Stimulated activated CD4-positive, alpha-beta T cell treated with anti-CD3 and anti-CD28 coated beads, Interleukin-2, amount 100 ng/mL, for 4 hours (primary cell): ENCODE measurements around the gene C4A.
"Not testable (repeated sequence)": the region's sequence is repeated elsewhere in the genome, so short reads cannot be mapped to it uniquely, and the experiment has no call there.

Experiments
- DNase-seq: peaks from one replicate; pipeline ENCODE4 v3.0.0-alpha.2; 2020; ENCODE audit warnings: low read depth

The C4A gene

DNA sequence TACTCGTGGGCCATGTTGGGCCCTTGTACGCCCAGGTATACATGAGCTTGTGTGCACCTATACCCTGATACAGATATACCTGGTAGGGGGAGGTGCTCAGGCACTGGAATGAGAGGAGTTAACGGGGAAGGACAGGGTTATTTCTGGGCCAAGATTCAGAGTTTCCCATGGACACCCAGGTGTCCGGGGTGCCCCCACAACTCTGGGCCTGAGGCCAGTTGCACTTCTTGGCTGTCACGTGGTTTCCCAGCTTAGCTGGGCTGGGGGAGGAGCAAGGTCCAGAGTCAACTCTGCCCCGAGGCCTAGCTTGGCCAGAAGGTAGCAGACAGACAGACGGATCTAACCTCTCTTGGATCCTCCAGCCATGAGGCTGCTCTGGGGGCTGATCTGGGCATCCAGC is at the start of gene C4A:
Gene C4A, plus strand, starts transcription at position 314 of the 400 bp plus-strand sequence. Its CDS starts 51 bp downstream, at position 365.
- DNase-seq = not testable (repeated sequence)

DNA sequence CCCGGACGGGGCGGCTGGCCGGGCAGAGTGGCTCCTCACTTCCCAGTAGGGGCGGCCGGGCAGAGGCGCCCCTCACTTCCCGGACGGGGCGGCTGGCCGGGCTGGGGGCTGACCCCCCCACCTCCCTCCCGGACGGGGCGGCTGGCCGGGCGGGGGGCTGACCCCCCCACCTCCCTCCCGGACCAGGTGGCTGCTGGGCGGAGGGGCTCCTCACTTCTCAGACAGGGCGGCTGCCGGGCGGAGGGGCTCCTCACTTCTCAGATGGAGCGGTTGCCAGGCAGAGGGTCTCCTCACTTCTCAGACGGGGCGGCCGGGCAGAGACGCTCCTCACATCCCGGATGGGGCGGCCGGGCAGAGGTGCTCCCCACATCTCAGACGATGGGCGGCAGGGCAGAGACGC is 49.7 kb upstream of the C4A start:
- DNase-seq = not testable (repeated sequence)

DNA sequence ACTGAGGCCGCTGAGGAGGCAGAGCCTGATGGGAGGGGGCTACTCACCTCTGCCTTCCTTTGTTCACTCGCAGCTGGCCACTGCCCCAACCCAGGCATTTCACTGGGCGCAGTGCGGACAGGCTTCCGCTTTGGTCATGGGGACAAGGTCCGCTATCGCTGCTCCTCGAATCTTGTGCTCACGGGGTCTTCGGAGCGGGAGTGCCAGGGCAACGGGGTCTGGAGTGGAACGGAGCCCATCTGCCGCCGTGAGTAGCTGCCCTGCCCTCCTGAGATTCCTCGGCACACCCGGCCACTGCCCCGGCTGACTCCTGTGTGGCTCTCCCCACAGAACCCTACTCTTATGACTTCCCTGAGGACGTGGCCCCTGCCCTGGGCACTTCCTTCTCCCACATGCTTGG is 48.3 kb upstream of the C4A start:
- DNase-seq = no peak

DNA sequence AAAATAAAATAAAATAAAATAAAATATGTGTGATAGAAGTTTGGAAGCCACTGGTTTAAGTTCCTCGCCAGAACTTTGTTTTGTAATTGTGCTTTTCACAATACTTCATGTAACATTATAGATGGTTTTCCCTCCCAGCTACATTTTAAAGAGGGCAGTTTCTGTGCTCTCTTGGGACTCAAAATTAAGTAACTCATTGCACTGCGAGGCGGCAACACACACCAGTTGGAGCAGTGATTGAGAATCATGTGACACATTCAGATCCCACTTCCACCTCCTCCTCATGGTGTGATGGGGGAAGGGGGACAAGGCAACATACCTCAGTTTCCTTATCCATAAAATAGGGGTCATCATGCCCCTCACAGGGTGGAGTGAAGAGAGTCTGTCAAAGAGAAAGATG is 46.8 kb upstream of the C4A start:
- no peak for DNase-seq

DNA sequence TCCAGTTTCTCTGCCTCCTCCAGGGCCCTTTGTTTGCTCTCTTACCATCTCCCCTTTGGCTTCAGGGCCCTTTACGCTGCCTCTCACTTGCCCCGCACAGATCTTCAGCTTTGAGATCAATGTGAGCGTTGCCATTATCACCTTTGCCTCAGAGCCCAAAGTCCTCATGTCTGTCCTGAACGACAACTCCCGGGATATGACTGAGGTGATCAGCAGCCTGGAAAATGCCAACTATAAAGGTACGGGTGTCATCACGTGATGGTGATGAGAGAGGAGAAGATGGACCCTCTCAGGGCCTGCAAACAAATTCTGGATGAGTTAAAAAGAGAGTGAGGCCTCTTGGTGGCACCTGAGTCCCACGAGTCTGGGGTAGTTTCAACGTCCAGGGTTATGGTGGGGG is 46.0 kb upstream of the C4A start:
- DNase-seq = no peak

DNA sequence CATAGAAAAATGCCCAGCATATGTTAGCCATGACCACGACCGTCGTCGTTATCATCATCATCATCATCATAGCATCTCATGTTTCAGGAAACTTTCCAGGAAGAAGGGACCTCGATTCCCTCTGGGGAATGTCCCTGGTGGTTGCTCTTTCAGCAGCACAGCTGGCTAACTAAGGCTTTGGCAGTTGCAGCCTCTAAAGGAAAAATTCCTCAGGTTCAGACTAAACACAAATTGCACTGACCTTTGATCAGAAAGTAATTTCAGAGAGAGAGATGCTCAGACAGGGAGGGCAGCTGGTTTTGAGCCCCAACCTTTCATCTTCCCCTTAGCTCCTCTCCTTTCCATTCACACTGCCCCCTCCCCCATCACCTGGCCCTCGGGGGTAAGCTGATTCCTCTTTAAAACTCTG is 41.6 kb upstream of the C4A start:
- no peak for DNase-seq

DNA sequence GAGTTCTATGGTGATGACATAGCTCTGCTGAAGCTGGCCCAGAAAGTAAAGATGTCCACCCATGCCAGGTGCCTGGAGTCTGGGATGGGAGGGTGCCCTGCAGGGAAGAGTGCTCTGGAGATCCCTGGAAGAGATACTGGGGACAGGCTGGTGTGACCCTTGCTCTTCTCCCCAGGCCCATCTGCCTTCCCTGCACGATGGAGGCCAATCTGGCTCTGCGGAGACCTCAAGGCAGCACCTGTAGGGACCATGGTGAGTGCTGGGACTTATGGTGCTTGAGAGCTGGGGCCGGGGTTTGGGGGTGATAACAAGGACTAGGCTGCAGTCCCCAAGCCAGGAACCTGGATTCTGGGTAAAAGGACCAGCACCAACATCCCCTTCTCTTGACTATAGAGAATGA is 38.1 kb upstream of the C4A start:
- DNase-seq = no peak

DNA sequence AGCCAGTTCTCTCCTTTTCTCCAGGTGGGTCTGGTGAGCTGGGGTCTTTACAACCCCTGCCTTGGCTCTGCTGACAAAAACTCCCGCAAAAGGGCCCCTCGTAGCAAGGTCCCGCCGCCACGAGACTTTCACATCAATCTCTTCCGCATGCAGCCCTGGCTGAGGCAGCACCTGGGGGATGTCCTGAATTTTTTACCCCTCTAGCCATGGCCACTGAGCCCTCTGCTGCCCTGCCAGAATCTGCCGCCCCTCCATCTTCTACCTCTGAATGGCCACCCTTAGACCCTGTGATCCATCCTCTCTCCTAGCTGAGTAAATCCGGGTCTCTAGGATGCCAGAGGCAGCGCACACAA is 36.7 kb upstream of the C4A start:
- DNase-seq = no peak

DNA sequence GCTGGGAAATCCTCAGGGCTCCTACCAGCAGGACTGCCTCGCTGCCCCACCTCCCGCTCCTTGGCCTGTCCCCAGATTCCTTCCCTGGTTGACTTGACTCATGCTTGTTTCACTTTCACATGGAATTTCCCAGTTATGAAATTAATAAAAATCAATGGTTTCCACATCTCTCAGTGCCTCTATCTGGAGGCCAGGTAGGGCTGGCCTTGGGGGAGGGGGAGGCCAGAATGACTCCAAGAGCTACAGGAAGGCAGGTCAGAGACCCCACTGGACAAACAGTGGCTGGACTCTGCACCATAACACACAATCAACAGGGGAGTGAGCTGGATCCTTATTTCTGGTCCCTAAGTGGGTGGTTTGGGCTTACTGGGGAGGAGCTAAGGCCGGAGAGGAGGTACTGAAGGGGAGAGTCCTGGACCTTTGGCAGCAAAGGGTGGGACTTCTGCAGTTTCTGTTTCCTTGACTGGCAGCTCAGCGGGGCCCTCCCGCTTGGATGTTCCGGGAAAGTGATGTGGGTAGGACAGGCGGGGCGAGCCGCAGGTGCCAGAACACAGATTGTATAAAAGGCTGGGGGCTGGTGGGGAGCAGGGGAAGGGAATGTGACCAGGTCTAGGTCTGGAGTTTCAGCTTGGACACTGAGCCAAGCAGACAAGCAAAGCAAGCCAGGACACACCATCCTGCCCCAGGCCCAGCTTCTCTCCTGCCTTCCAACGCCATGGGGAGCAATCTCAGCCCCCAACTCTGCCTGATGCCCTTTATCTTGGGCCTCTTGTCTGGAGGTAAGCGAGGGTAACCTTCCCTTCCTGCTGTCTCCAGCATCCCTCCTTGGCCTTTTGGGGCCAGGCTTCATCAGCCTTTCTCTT is 36.1 kb upstream of the C4A start, which contains the start of gene CFB:
Gene CFB, plus strand, starts transcription at position 589 of the 863 bp plus-strand sequence. Its CDS starts 127 bp downstream, at position 716.
- DNase-seq = no peak

DNA sequence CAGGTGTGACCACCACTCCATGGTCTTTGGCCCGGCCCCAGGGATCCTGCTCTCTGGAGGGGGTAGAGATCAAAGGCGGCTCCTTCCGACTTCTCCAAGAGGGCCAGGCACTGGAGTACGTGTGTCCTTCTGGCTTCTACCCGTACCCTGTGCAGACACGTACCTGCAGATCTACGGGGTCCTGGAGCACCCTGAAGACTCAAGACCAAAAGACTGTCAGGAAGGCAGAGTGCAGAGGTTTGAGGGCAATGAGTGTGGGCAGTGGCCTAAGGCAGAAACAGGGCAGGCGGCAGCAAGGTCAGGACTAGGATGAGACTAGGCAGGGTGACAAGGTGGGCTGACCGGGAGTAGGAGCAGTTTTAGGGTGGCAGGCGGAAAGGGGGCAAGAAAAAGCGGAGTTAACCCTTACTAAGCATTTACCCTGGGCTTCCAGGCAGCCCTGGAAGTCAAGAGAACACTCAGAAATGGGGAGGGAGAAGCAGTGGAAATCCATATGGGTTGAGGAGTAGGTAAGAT is 35.4 kb upstream of the C4A start:
- DNase-seq = no peak

DNA sequence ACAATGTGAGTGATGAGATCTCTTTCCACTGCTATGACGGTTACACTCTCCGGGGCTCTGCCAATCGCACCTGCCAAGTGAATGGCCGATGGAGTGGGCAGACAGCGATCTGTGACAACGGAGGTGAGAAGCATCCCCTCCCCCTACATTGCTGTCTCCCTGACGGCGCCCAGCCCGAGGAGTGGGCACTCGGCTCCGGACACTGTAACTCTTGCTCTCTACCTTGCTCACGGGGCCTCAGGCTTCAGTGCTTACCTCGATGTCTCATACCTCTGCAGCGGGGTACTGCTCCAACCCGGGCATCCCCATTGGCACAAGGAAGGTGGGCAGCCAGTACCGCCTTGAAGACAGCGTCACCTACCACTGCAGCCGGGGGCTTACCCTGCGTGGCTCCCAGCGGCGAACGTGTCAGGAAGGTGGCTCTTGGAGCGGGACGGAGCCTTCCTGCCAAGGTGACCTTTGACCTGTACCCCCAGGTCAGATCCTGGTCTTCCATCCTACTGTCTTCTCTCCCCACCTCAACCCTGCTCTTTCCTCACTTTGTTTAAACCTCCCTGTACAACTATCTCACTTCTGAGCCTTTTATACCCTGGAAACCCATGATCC is 34.7 kb upstream of the C4A start:
- no peak for DNase-seq

DNA sequence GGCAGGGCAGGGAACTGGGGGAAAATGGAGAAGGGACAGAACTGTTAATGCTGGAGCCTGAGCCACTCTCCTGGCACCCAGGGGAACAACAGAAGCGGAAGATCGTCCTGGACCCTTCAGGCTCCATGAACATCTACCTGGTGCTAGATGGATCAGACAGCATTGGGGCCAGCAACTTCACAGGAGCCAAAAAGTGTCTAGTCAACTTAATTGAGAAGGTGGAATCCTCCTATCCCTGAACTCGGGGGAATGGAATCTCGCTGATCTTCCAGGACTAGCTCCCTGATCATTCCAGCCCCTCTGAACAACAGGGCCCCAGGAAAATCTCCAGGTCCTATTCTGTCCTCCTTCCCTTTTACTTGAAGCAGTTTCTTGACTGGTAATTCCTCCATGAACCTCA is 34.0 kb upstream of the C4A start:
- DNase-seq = no peak

DNA sequence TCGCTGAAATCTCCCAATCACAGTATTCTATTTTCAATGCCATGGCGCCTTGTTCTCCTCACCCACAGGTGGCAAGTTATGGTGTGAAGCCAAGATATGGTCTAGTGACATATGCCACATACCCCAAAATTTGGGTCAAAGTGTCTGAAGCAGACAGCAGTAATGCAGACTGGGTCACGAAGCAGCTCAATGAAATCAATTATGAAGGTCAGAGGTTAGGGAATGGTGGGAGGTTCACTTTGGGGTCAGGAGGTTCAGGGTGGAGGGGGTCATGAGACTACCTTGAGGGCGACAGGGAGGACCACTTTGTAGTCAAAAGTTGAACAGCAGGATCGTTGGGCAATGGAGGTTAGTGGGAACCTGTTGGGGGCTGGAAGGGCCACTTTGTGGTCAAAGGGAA is 33.6 kb upstream of the C4A start:
- no peak for DNase-seq

DNA sequence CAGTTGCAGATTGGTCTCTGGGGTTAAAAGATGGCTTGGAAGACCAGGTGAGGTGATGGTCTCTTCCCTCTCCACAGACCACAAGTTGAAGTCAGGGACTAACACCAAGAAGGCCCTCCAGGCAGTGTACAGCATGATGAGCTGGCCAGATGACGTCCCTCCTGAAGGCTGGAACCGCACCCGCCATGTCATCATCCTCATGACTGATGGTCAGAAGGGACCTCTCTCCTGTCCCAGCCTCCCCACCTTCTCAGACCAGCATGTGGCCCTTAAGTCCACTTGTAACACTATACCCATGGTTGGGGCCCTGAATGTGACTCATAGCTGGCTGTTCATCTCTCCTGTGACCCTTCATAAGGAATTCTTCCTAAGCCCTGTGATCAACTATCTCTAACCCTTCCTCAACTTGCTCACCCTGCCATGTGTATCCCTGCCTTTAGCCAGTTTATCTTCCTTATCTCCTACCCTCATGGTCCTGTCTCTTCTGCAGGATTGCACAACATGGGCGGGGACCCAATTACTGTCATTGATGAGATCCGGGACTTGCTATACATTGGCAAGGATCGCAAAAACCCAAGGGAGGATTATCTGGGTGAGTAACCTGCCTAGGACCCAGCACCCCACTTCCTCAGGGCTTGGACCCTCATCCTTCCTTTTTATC is 33.0 kb upstream of the C4A start:
- DNase-seq = no peak

DNA sequence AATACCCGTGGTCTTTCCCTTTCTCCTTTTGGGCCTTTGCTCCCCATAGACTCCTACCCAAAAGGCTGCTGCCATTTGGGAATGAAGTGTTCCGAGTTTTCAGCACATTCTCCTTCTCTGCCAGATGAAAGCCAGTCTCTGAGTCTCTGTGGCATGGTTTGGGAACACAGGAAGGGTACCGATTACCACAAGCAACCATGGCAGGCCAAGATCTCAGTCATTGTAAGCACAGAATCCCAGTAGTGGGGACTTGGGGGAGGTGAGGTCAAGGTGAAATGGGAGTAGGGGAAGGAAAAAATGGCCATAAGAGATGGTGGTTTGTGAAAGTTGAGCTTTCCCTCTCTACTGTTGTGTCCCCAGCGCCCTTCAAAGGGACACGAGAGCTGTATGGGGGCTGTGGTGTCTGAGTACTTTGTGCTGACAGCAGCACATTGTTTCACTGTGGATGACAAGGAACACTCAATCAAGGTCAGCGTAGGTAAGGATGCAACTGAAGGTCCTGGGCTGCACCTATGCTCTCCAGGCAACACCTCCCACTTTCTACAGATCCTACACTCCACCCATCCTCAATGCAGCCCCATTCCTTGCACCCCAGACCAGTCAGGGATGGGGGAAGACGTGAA is 31.8 kb upstream of the C4A start:
- no peak for DNase-seq

DNA sequence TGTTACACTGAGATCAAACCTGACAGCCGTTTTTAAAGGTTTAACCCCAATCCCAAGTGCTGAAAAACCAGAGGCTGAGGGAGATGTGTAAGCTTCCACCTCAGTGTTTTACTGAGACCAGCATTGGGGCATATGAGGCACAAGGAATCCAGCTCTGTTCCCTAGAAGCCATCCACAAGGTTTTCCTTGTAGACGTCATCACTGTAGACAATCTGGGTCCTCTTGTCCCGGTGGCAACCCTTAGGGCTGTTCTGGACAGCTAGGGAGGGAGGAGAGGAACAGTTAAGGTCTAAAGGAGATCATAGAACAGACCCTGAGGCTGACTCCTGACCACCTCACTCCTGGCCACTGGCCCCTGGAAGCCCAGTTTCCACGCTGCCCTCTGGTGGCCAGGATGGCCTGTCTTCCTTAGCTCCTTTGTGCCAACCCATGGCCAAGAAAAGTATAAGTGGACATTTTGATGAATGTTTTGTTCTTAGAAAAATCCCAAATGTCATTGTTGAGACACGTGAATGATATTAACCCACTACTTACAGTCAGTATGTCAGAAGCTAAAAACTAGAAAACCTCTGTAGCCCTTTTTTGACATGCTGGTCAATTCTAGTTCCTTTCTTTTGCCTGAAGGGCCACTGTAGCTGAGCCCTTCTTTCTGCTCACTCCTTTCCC is 29.6 kb upstream of the C4A start:
- no peak for DNase-seq

DNA sequence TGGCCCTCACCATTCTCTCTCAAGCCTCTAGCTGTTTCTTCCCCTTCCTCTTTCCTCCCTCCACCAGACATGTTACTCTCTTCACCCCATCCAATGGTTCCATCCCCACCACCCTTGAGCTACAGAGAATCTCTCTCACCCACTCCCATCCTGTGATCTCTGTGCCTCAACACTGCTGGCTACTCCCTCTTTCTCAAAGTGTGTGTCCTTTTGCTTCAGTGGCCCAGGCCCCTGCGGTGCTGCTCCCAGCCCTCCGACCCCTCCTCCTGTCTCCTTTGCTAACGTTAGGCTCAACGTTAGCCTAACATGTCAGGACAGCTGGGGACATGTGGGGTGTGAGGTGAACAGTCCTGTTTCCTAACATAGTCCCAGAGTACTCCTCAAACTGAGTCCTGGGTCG is 29.0 kb upstream of the C4A start:
- no peak for DNase-seq

DNA sequence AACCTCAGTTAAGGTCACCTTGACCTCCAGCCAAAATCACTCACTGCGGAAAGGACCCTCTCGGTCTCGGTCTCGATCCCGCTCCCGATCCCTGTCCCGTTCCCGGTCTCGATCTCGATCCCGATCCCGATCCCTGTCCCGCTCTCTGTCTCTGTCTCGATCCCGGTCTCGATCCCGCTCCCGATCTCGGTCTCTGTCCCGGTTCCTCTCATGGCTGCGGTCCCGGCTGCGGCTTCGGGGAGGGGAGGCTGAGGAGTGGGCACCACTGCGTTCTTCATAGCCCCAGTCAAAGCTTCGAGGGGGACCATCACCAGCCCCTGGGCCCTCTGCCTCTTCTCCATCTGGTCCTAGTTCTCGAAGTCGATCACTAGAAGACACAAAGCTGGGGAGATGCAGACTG is 27.3 kb upstream of the C4A start:
- DNase-seq = no peak

DNA sequence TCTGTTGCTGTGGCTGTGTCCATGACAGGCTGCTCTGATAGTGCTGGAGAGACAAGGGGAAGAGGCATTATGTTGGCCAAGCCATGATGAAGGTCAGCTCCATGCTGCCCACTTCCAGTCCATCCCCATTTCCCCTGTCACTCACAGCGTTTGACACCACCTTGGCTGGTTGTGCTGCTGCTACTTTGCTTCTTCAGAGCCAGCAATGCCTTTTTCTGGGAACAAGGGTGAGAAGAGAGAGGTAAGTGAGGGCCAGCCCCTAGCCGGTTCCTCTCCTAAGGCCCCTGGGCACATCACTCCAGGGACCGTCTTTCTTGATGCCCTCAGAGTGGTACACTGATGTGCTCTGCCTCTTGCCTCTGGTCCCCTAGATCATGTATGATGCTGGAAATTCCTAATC is 25.1 kb upstream of the C4A start:
- DNase-seq = no peak

DNA sequence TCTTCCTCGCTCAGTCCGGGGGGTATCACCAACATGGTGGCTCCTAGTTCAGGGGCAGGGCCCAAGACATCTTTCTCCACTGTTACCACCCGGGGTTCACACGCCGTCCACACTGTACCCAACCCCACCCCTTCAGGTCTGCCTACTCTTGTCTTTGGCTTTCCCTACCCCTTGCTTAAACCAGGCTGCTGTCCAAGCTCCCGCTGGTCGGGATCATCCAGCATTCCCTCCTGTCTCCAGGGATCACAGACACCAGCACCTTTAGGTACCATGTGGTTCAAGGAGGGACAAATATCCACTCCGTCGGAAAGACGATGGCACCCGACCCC is 23.5 kb upstream of the C4A start:
- DNase-seq = no peak

DNA sequence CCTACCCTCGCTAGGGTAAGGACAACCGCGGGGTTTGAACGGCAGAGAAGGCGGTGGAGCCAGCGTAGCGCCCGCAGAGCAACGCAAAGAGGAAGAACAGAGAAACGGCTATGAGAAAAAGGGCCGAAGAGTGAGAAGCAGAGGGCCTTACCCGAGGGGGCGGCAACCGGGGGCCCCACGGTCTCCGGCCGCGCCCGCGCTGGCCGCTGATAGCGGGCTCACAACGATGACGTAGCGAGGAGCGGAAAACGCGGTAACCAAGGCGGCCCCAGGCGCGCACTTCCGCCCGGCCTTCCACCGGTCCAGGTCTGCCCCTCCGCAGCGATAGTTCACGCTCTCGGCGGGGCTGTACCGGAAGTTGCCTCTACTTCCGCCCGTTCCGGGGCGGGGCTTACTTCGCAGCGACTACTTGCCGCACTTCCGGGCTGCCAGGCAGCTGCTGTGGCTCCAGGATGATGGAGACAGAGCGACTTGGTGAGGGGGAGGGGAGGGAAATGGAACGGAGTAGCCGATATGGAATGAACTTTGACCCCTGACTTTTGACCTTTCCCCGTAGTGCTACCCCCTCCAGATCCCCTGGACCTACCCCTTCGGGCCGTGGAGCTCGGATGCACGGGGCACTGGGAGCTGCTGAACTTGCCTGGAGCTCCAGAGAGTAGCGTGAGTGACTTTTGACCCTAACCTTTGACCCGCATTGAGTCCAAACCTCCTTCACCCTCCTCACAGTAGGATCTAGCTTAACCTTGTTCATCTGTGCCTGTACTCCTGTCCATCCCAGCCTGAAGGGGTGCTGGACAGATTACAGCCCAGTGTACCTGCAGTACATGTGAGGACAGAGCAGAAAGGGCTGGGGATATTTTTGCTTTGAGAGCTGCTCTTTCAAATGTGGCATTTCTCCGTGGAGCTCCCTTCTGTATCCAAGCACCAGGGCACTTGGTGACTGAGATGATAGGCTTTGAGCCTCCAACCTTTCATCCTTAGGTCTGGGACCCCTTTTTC is 22.8 kb upstream of the C4A start, which contains the start of the genes NELFE and SKIC2:
Gene NELFE, minus strand, starts transcription at position 231 of the 999 bp plus-strand sequence. CDS start 525 bp downstream, outside the sequence.
Gene SKIC2, plus strand, starts transcription at position 435 of the 999 bp plus-strand sequence. Its CDS starts 18 bp downstream, at position 453.
- DNase-seq = peak; percentile 97
